Measurements from ENCODE around the gene SLC4A1AP.

Gene SLC4A1AP

DNA sequence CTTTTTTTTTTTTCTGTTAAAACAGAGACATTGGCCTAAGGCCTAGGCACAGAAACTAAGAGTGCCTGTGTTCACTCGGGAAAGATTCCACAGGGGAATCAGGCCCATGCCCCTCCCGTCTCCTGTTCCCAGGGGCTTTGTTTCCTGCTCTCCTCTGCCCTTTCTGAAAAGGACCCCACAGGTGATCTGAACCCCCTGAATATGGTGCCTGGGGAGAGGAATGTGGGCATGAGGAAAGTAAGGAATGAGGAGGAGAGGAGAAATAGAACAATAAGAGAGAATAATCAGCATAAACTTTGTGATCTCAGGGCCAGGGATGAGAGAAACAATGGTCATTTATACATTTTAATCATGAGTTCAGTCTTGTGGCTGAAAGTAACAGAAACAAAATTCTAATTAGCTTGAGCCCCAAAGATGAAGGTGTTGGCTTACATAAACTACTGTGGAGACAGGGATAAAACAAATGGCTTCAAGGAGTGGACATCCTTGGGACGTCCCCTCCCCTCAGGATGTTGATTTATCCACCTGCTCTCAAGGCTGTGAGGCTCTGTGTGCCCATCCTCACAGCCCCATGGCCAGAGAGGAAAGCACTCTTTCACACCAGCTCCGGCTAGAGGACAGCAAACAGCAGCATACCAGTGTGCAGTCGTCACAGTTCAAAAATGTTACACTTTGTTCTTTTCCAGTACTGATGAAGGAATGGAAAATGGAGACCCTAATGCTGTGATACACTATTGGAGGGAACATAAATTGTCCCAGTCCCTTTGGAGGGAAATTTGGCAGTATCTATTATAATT lies 61.4 kb downstream of the SLC4A1AP start:
- Histone ChIP-seq H3K36me3 (ENCODE audit: control insufficient read depth in 5 of 5, insufficient read depth in 5 of 5, low read length in 5 of 5) (no peaks in the 10 kb centered on the region), H3K9me3 (ENCODE audit: control insufficient read depth in 5 of 5, low read length in 5 of 5) (no peaks in the 10 kb centered on the region), H3K27ac (ENCODE audit: low read depth, low read length) (no peak overlapping the region), H3K9ac (ENCODE audit: low read length in 5 of 5) (no peak overlapping the region), H3K4me3 (ENCODE audit: low read depth in 1 of 5, low read length in 5 of 5) (no peak overlapping the region), H3K4me1 (ENCODE audit: control insufficient read depth in 5 of 5, insufficient read depth in 5 of 5, low read length in 5 of 5) (peaks cover 0 to 43% (median 14%) of the 10 kb centered on the region in 5 donors), H3K27me3 (ENCODE audit: control insufficient read depth in 5 of 5, insufficient read depth in 4 of 5, low read length in 5 of 5) (no peaks in the 10 kb centered on the region)

DNA sequence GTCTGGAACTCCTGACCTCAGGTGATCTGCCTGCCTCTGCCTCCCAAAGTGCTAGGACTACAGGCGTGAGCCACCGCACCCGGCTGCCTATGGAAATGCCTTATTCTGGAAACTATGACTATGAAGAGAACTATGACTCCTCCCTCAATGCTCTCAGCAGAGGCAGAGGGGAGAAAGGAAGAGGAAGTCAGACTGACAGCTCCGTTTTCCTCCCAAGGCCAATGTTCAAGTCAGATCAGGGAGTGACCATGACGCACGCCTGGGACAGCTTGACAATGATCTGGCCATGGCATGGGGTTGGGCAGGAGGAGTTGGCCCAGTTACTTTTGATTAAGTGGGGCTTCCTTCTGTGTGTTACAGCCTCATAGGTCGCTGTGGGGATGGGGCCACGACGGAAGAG lies 63.6 kb downstream of the SLC4A1AP start:
- Histone ChIP-seq H3K9ac (ENCODE audit: low read length in 5 of 5) (no peak overlapping the region), H3K9me3 (ENCODE audit: control insufficient read depth in 5 of 5, low read length in 5 of 5) (no peaks in the 10 kb centered on the region), H3K36me3 (ENCODE audit: control insufficient read depth in 5 of 5, insufficient read depth in 5 of 5, low read length in 5 of 5) (no peaks in the 10 kb centered on the region), H3K27ac (ENCODE audit: low read depth, low read length) (no peak overlapping the region), H3K4me1 (ENCODE audit: control insufficient read depth in 5 of 5, insufficient read depth in 5 of 5, low read length in 5 of 5) (peaks cover 2 to 56% (median 14%) of the 10 kb centered on the region in 5 donors), H3K27me3 (ENCODE audit: control insufficient read depth in 5 of 5, insufficient read depth in 4 of 5, low read length in 5 of 5) (peaks cover 0 to 3% (median 0%) of the 10 kb centered on the region in 5 donors), H3K4me3 (ENCODE audit: low read depth in 1 of 5, low read length in 5 of 5) (no peak overlapping the region)

- H3K27ac ChIP-seq (ENCODE audit: low read depth, low read length) = no peak overlapping the region
- no peak overlapping the region for H3K9ac ChIP-seq (ENCODE audit: low read length in 5 of 5)
- H3K36me3 ChIP-seq (ENCODE audit: control insufficient read depth in 5 of 5, insufficient read depth in 5 of 5, low read length in 5 of 5) = no peaks in the 10 kb centered on the region
- no peaks in the 10 kb centered on the region for H3K9me3 ChIP-seq (ENCODE audit: control insufficient read depth in 5 of 5, low read length in 5 of 5)
- H3K27me3 ChIP-seq (ENCODE audit: control insufficient read depth in 5 of 5, insufficient read depth in 4 of 5, low read length in 5 of 5) = peaks cover 0 to 3% (median 0%) of the 10 kb centered on the region in 5 donors
- no peak overlapping the region for H3K4me3 ChIP-seq (ENCODE audit: low read depth in 1 of 5, low read length in 5 of 5)
- peaks cover 2 to 54% (median 14%) of the 10 kb centered on the region in 5 donors for H3K4me1 ChIP-seq (ENCODE audit: control insufficient read depth in 5 of 5, insufficient read depth in 5 of 5, low read length in 5 of 5)
Measured at GRCh38 chr2:27728081-27728858, 64.6 kb downstream of the SLC4A1AP start.

DNA sequence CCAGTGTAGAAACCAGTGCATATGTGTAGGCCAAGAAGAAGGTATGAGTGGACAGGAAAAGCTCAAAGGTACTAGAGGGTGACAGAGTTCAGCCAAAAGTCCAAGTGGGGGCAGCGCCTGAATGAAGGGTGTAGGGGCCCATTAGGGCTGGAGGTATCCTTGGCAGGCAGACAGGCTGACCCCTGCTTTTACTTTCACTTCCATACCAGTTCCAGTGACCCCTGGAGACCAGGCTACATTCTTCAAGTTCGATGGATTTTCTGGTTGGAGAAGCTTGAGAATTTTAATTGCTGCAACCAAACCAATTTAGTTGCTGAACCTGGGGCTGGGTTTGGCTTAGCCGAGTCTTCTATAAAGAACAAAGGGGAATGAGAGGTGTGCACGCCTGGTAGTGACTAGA lies 65.5 kb downstream of the SLC4A1AP start:
- Histone ChIP-seq H3K9me3 (ENCODE audit: control insufficient read depth in 5 of 5, low read length in 5 of 5) (no peaks in the 10 kb centered on the region), H3K27ac (ENCODE audit: low read depth, low read length) (no peak overlapping the region), H3K4me3 (ENCODE audit: low read depth in 1 of 5, low read length in 5 of 5) (no peak overlapping the region), H3K27me3 (ENCODE audit: control insufficient read depth in 5 of 5, insufficient read depth in 4 of 5, low read length in 5 of 5) (peaks cover 0 to 3% (median 0%) of the 10 kb centered on the region in 5 donors), H3K36me3 (ENCODE audit: control insufficient read depth in 5 of 5, insufficient read depth in 5 of 5, low read length in 5 of 5) (no peaks in the 10 kb centered on the region), H3K9ac (ENCODE audit: low read length in 5 of 5) (no peak overlapping the region), H3K4me1 (ENCODE audit: control insufficient read depth in 5 of 5, insufficient read depth in 5 of 5, low read length in 5 of 5) (peaks cover 0 to 45% (median 11%) of the 10 kb centered on the region in 5 donors)

DNA sequence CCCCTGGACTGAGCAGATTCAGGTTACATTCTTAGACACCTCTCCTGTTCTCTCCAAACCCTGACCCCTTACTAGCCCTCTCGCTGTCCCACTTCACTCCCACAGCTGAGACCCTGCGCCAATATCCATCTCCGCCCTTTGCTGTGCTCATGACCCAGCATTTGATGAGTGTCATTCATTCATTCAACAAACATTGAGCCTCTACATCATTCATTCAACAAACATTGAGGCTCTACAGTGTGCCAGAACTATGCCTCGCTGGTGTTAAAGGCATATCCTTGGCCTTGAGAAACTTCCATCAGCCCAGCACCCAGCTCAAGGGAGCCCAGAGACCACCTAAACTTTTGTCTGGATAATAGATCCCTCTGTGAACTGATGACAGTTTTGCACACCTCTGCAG lies 65.9 kb downstream of the SLC4A1AP start:
- H3K36me3 ChIP-seq (ENCODE audit: control insufficient read depth in 5 of 5, insufficient read depth in 5 of 5, low read length in 5 of 5) = no peaks in the 10 kb centered on the region
- H3K9me3 ChIP-seq (ENCODE audit: control insufficient read depth in 5 of 5, low read length in 5 of 5) = no peaks in the 10 kb centered on the region
- peaks cover 0 to 44% (median 11%) of the 10 kb centered on the region in 5 donors for H3K4me1 ChIP-seq (ENCODE audit: control insufficient read depth in 5 of 5, insufficient read depth in 5 of 5, low read length in 5 of 5)
- H3K27ac ChIP-seq (ENCODE audit: low read depth, low read length) = peak overlapping the region; percentile 38
- H3K4me3 ChIP-seq (ENCODE audit: low read depth in 1 of 5, low read length in 5 of 5) = no peak overlapping the region
- H3K27me3 ChIP-seq (ENCODE audit: control insufficient read depth in 5 of 5, insufficient read depth in 4 of 5, low read length in 5 of 5) = peaks cover 0 to 3% (median 0%) of the 10 kb centered on the region in 5 donors
- H3K9ac ChIP-seq (ENCODE audit: low read length in 5 of 5) = no peak overlapping the region

DNA sequence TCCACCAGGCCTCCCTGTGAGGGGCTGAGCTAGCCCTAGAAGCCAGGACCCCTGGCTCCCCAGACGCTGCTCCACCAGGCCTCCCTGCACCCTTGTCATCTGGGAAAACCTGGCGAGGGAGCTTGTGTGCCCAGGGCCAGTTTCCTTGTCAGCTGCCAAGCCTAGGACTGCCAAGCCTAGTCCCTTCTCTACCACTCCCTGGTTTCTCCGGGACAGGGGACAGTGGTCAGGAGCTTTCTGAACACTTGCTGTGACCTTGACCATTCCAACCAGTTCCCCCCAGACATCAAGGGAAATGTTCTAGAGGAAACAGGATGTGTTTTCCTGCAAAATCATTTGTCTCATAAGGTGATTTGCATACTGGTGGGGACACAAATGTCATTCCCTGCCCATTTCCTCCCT lies 66.6 kb downstream of the SLC4A1AP start:
- Histone ChIP-seq H3K4me3 (ENCODE audit: low read depth in 1 of 5, low read length in 5 of 5) (no peak overlapping the region), H3K27me3 (ENCODE audit: control insufficient read depth in 5 of 5, insufficient read depth in 4 of 5, low read length in 5 of 5) (peaks cover 0 to 3% (median 0%) of the 10 kb centered on the region in 5 donors), H3K4me1 (ENCODE audit: control insufficient read depth in 5 of 5, insufficient read depth in 5 of 5, low read length in 5 of 5) (peaks cover 0 to 50% (median 16%) of the 10 kb centered on the region in 5 donors), H3K36me3 (ENCODE audit: control insufficient read depth in 5 of 5, insufficient read depth in 5 of 5, low read length in 5 of 5) (no peaks in the 10 kb centered on the region), H3K9me3 (ENCODE audit: control insufficient read depth in 5 of 5, low read length in 5 of 5) (no peaks in the 10 kb centered on the region), H3K27ac (ENCODE audit: low read depth, low read length) (peak overlapping the region; percentile 38), H3K9ac (ENCODE audit: low read length in 5 of 5) (no peak overlapping the region)

- Histone ChIP-seq H3K36me3 (ENCODE audit: control insufficient read depth in 5 of 5, insufficient read depth in 5 of 5, low read length in 5 of 5) (no peaks in the 10 kb centered on the region), H3K4me3 (ENCODE audit: low read depth in 1 of 5, low read length in 5 of 5) (no peak overlapping the region), H3K9ac (ENCODE audit: low read length in 5 of 5) (peak overlapping the region in 1 of 5 donors; percentile 48), H3K27ac (ENCODE audit: low read depth, low read length) (peak overlapping the region; percentile 19), H3K27me3 (ENCODE audit: control insufficient read depth in 5 of 5, insufficient read depth in 4 of 5, low read length in 5 of 5) (peaks cover 0 to 3% (median 0%) of the 10 kb centered on the region in 5 donors), H3K9me3 (ENCODE audit: control insufficient read depth in 5 of 5, low read length in 5 of 5) (no peaks in the 10 kb centered on the region), H3K4me1 (ENCODE audit: control insufficient read depth in 5 of 5, insufficient read depth in 5 of 5, low read length in 5 of 5) (peaks cover 5 to 55% (median 23%) of the 10 kb centered on the region in 5 donors)
Measured at GRCh38 chr2:27730980-27731691, 67.4 kb downstream of the SLC4A1AP start.

GRCh38 chr2:27734305-27734704 lies 70.6 kb downstream of the SLC4A1AP start:
- H3K9ac ChIP-seq (ENCODE audit: low read length in 5 of 5) = no peak overlapping the region
- peak overlapping the region; percentile 50 for H3K27ac ChIP-seq (ENCODE audit: low read depth, low read length)
- H3K9me3 ChIP-seq (ENCODE audit: control insufficient read depth in 5 of 5, low read length in 5 of 5) = no peaks in the 10 kb centered on the region
- H3K4me3 ChIP-seq (ENCODE audit: low read depth in 1 of 5, low read length in 5 of 5) = no peak overlapping the region
- peaks cover 5 to 63% (median 29%) of the 10 kb centered on the region in 5 donors for H3K4me1 ChIP-seq (ENCODE audit: control insufficient read depth in 5 of 5, insufficient read depth in 5 of 5, low read length in 5 of 5)
- no peaks in the 10 kb centered on the region for H3K36me3 ChIP-seq (ENCODE audit: control insufficient read depth in 5 of 5, insufficient read depth in 5 of 5, low read length in 5 of 5)
- H3K27me3 ChIP-seq (ENCODE audit: control insufficient read depth in 5 of 5, insufficient read depth in 4 of 5, low read length in 5 of 5) = peaks cover 0 to 3% (median 0%) of the 10 kb centered on the region in 5 donors

GRCh38 chr2:27735263-27735904 lies 71.7 kb downstream of the SLC4A1AP start:
- Histone ChIP-seq H3K9me3 (ENCODE audit: control insufficient read depth in 5 of 5, low read length in 5 of 5) (no peaks in the 10 kb centered on the region), H3K36me3 (ENCODE audit: control insufficient read depth in 5 of 5, insufficient read depth in 5 of 5, low read length in 5 of 5) (no peaks in the 10 kb centered on the region), H3K27me3 (ENCODE audit: control insufficient read depth in 5 of 5, insufficient read depth in 4 of 5, low read length in 5 of 5) (peaks cover 0 to 3% (median 0%) of the 10 kb centered on the region in 5 donors), H3K27ac (ENCODE audit: low read depth, low read length) (peak overlapping the region; percentile 69), H3K4me1 (ENCODE audit: control insufficient read depth in 5 of 5, insufficient read depth in 5 of 5, low read length in 5 of 5) (peaks cover 5 to 52% (median 22%) of the 10 kb centered on the region in 5 donors), H3K4me3 (ENCODE audit: low read depth in 1 of 5, low read length in 5 of 5) (peak overlapping the region; percentile 54 to 75 (median 60)), H3K9ac (ENCODE audit: low read length in 5 of 5) (peak overlapping the region in 4 of 5 donors; percentile 49 to 80 (median 72))

All from subcutaneous abdominal adipose tissue (tissue), 5 donors.